GM23338 (cell line): Measurements from ENCODE around the gene PGA3.

Source experiments
- CREB1 ChIP-seq: fragments of 250-450 bp; sonication (Bioruptor Pico); IDR thresholded peaks from 2 replicates; pipeline ENCODE4 v1.5.0; 2020; ENCODE audit warnings: low read depth, mild to moderate bottlenecking, moderate library complexity
- EZH2 ChIP-seq: fragments of 200-600 bp; sonication (generic); IDR thresholded peaks from one replicate; pipeline ENCODE4 v1.8.0; 2017; ENCODE audit warnings: antibody characterized with exemption, mild to moderate bottlenecking, low read depth; ENCODE audit not compliant: unreplicated experiment
- EZH2phosphoT487 ChIP-seq: fragments of 200-600 bp; sonication (generic); IDR thresholded peaks from one replicate; pipeline ENCODE4 v1.8.1; 2018; ENCODE audit warnings: antibody characterized with exemption; ENCODE audit not compliant: unreplicated experiment
- JUNB ChIP-seq: IDR thresholded peaks from one replicate; pipeline ENCODE4 v1.6.1; 2016; ENCODE audit warnings: antibody characterized with exemption; ENCODE audit not compliant: unreplicated experiment
- NANOG ChIP-seq: IDR thresholded peaks from 2 replicates; pipeline ENCODE4 v1.6.1; 2016; ENCODE audit warnings: antibody characterized with exemption, borderline replicate concordance
- POLR2AphosphoS5 ChIP-seq: IDR thresholded peaks from 2 replicates; pipeline ENCODE4 v1.6.1; 2016; ENCODE audit warnings: antibody characterized with exemption, low read depth
- STAT1 ChIP-seq: IDR thresholded peaks from one replicate; pipeline ENCODE4 v1.6.1; 2016; ENCODE audit warnings: antibody characterized with exemption; ENCODE audit not compliant: unreplicated experiment
- ZNF114 ChIP-seq: fragments of 250-450 bp; sonication (Bioruptor Pico); IDR thresholded peaks from 2 replicates; pipeline ENCODE4 v1.5.0; 2020; ENCODE audit warnings: mild to moderate bottlenecking, moderate library complexity
- ZNF331 ChIP-seq: fragments of 250-450 bp; sonication (Bioruptor Pico); IDR thresholded peaks from 2 replicates; pipeline ENCODE4 v1.5.0; 2020; ENCODE audit warnings: low read depth, mild to moderate bottlenecking, moderate library complexity
- TF ChIP-seq, protein P1 (sequence below): IDR thresholded peaks from one replicate; pipeline ENCODE4 v1.6.1; 2018; ENCODE audit warnings: antibody characterized with exemption; ENCODE audit not compliant: unreplicated experiment
- TF ChIP-seq, protein P2 (sequence below): fragments of 250-450 bp; sonication (Bioruptor Pico); IDR thresholded peaks from 2 replicates; pipeline ENCODE4 v1.5.0; 2020; ENCODE audit warnings: mild to moderate bottlenecking, moderate library complexity
- TF ChIP-seq, protein P3 (sequence below), 2 experiments: fragments of 200-600 bp in 1 of 2; sonication (generic) in 1 of 2; conservative IDR thresholded peaks; 2 replicates each; pipeline versions ENCODE4 v1.5.1 to v1.6.1; 2016 to 2017; ENCODE audit warnings: antibody characterized with exemption in 2 of 2, low read depth in 2 of 2, mild to moderate bottlenecking in 2 of 2, moderate library complexity in 1 of 2
- TF ChIP-seq, protein P4 (sequence below): IDR thresholded peaks from 2 replicates; pipeline ENCODE4 v1.6.1; 2016; ENCODE audit warnings: antibody characterized with exemption

DNA sequence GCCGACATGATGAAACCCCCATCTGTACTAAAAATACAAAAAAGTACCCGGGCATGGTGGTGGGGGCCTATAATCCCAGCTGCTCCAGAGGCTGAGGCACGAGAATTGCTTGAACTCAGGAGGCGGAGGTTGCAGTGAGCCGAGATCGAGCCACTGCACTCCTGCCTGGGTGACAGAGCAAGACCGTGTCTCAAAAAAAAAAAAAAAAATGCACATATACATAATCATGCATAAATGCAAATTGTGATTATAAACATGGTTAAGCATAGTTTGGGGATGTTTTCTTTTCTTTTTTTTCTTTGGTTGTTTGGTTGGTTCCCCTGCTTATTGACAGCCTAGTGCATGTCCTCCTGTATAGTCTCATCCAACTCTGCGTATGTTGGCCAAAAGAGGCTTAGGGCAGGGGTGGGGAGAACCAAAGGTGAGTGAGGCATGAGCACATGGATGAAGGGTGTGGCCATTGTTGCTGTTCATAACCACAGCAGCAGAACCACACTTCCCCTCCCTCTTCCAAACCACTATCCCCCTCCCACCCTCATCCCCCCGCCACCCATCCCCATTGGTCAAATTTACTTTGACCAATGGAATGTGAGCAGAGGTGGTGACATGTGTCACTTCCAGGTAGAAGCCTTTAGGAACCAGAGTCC lies 35.1 kb upstream of the PGA3 start:
- TF ChIP-seq POLR2AphosphoS5 (no peak), EZH2 (no peak), EZH2phosphoT487 (no peak), JUNB (no peak), CREB1 (no peak), ZNF331 (CRISPR knock-in tag) (no peak), NANOG (no peak), STAT1 (no peak), ZNF114 (CRISPR knock-in tag) (no peak)
- TF ChIP-seq, protein P1, sequence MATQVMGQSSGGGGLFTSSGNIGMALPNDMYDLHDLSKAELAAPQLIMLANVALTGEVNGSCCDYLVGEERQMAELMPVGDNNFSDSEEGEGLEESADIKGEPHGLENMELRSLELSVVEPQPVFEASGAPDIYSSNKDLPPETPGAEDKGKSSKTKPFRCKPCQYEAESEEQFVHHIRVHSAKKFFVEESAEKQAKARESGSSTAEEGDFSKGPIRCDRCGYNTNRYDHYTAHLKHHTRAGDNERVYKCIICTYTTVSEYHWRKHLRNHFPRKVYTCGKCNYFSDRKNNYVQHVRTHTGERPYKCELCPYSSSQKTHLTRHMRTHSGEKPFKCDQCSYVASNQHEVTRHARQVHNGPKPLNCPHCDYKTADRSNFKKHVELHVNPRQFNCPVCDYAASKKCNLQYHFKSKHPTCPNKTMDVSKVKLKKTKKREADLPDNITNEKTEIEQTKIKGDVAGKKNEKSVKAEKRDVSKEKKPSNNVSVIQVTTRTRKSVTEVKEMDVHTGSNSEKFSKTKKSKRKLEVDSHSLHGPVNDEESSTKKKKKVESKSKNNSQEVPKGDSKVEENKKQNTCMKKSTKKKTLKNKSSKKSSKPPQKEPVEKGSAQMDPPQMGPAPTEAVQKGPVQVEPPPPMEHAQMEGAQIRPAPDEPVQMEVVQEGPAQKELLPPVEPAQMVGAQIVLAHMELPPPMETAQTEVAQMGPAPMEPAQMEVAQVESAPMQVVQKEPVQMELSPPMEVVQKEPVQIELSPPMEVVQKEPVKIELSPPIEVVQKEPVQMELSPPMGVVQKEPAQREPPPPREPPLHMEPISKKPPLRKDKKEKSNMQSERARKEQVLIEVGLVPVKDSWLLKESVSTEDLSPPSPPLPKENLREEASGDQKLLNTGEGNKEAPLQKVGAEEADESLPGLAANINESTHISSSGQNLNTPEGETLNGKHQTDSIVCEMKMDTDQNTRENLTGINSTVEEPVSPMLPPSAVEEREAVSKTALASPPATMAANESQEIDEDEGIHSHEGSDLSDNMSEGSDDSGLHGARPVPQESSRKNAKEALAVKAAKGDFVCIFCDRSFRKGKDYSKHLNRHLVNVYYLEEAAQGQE: no peak
- TF ChIP-seq, protein P2, sequence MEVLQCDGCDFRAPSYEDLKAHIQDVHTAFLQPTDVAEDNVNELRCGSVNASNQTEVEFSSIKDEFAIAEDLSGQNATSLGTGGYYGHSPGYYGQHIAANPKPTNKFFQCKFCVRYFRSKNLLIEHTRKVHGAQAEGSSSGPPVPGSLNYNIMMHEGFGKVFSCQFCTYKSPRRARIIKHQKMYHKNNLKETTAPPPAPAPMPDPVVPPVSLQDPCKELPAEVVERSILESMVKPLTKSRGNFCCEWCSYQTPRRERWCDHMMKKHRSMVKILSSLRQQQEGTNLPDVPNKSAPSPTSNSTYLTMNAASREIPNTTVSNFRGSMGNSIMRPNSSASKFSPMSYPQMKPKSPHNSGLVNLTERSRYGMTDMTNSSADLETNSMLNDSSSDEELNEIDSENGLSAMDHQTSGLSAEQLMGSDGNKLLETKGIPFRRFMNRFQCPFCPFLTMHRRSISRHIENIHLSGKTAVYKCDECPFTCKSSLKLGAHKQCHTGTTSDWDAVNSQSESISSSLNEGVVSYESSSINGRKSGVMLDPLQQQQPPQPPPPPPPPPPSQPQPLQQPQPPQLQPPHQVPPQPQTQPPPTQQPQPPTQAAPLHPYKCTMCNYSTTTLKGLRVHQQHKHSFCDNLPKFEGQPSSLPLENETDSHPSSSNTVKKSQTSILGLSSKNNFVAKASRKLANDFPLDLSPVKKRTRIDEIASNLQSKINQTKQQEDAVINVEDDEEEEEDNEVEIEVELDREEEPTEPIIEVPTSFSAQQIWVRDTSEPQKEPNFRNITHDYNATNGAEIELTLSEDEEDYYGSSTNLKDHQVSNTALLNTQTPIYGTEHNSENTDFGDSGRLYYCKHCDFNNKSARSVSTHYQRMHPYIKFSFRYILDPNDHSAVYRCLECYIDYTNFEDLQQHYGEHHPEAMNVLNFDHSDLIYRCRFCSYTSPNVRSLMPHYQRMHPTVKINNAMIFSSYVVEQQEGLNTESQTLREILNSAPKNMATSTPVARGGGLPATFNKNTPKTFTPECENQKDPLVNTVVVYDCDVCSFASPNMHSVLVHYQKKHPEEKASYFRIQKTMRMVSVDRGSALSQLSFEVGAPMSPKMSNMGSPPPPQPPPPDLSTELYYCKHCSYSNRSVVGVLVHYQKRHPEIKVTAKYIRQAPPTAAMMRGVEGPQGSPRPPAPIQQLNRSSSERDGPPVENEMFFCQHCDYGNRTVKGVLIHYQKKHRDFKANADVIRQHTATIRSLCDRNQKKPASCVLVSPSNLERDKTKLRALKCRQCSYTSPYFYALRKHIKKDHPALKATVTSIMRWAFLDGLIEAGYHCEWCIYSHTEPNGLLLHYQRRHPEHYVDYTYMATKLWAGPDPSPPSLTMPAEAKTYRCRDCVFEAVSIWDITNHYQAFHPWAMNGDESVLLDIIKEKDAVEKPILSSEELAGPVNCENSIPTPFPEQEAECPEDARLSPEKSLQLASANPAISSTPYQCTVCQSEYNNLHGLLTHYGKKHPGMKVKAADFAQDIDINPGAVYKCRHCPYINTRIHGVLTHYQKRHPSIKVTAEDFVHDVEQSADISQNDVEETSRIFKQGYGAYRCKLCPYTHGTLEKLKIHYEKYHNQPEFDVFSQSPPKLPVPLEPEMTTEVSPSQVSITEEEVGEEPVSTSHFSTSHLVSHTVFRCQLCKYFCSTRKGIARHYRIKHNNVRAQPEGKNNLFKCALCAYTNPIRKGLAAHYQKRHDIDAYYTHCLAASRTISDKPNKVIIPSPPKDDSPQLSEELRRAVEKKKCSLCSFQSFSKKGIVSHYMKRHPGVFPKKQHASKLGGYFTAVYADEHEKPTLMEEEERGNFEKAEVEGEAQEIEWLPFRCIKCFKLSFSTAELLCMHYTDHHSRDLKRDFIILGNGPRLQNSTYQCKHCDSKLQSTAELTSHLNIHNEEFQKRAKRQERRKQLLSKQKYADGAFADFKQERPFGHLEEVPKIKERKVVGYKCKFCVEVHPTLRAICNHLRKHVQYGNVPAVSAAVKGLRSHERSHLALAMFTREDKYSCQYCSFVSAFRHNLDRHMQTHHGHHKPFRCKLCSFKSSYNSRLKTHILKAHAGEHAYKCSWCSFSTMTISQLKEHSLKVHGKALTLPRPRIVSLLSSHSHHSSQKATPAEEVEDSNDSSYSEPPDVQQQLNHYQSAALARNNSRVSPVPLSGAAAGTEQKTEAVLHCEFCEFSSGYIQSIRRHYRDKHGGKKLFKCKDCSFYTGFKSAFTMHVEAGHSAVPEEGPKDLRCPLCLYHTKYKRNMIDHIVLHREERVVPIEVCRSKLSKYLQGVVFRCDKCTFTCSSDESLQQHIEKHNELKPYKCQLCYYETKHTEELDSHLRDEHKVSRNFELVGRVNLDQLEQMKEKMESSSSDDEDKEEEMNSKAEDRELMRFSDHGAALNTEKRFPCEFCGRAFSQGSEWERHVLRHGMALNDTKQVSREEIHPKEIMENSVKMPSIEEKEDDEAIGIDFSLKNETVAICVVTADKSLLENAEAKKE (CRISPR knock-in tag): no peak
- TF ChIP-seq, protein P3, sequence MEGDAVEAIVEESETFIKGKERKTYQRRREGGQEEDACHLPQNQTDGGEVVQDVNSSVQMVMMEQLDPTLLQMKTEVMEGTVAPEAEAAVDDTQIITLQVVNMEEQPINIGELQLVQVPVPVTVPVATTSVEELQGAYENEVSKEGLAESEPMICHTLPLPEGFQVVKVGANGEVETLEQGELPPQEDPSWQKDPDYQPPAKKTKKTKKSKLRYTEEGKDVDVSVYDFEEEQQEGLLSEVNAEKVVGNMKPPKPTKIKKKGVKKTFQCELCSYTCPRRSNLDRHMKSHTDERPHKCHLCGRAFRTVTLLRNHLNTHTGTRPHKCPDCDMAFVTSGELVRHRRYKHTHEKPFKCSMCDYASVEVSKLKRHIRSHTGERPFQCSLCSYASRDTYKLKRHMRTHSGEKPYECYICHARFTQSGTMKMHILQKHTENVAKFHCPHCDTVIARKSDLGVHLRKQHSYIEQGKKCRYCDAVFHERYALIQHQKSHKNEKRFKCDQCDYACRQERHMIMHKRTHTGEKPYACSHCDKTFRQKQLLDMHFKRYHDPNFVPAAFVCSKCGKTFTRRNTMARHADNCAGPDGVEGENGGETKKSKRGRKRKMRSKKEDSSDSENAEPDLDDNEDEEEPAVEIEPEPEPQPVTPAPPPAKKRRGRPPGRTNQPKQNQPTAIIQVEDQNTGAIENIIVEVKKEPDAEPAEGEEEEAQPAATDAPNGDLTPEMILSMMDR (conservative IDR thresholded peaks at IDR 0.05; ENCODE audit: low read depth in 2 of 2): no peak
- TF ChIP-seq, protein P4, sequence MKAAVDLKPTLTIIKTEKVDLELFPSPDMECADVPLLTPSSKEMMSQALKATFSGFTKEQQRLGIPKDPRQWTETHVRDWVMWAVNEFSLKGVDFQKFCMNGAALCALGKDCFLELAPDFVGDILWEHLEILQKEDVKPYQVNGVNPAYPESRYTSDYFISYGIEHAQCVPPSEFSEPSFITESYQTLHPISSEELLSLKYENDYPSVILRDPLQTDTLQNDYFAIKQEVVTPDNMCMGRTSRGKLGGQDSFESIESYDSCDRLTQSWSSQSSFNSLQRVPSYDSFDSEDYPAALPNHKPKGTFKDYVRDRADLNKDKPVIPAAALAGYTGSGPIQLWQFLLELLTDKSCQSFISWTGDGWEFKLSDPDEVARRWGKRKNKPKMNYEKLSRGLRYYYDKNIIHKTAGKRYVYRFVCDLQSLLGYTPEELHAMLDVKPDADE: no peak
